HCT116 (cell line): ENCODE results near the gene SPA17. TPM values are rescaled to one million over a fixed set of nuclear protein-coding genes. Genes with fewer than 3 reads are reported as not detected.

Experiments used
- ATAC-seq: fragments of 200-7000 bp; cut with Tn5 transposase; 2 replicates; pipeline ENCODE4 v1.9.1; 2020; ENCODE audit warnings: mild to moderate bottlenecking, moderate library complexity
- BruUV-seq: library from RNA; stranded (reverse); fragments of 400-500 nt; replicated peaks from 2 replicates; lab custom pipeline; 2021; lab: Mats Ljungman, UMichigan
- CTCF ChIA-PET: fragments of 300-600 bp; sonication (Branson Sonifier 250); formaldehyde crosslinking; loops from one replicate; lab custom pipeline; 2021; ENCODE audit warnings: antibody characterized with exemption; lab: Charles Lee
- POLR2A ChIA-PET: fragments of 300-600, 350-600 bp; sonication (Branson Sonifier 250); formaldehyde crosslinking; loops from one replicate; lab custom pipeline; 2021; ENCODE audit warnings: antibody characterized with exemption; lab: Charles Lee
- RAD21 ChIA-PET, 2 experiments: fragments of 300-600 bp; sonication (Branson Sonifier 250); formaldehyde crosslinking; loops; one replicate each; lab custom pipeline; 2023; ENCODE audit warnings: low total read pairs in 2 of 2; ENCODE audit not compliant: uncharacterized antibody in 2 of 2, unreplicated experiment in 2 of 2, low non-redundant PET in 1 of 2; lab: Charles Lee
- DNase-seq: peaks from one replicate; pipeline ENCODE4 v3.0.0-alpha.2; 2010; ENCODE audit warnings: low read depth, low spot score
- H2AFZ ChIP-seq: fragments of 200-600 bp; shearing (Covaris generic), sonication (generic); 2 replicates; pipeline ENCODE4 v1.6.1; 2017; ENCODE audit warnings: low read depth, mixed run types, mixed read lengths, antibody characterized with exemption, low read length; ENCODE audit not compliant: poor library complexity, severe bottlenecking
- H3K27ac ChIP-seq: 2 replicates; pipeline ENCODE4 v1.5.1; 2012; ENCODE audit warnings: low read depth, low read length
- H3K27me3 ChIP-seq: fragments of 200-600 bp; sonication (generic); 2 replicates; pipeline ENCODE4 v1.6.1; 2016; ENCODE audit warnings: mixed run types, low read length, mixed read lengths; ENCODE audit not compliant: insufficient read depth
- H3K36me3 ChIP-seq, 2 experiments: fragments of 200-500 bp in 1 of 2; fragments of 200-600 bp in 1 of 2; sonication (Bioruptor generic) in 1 of 2; sonication (generic) in 1 of 2; 2 replicates each; pipeline versions ENCODE4 v1.5.1 to v1.6.1; 2014 to 2016; ENCODE audit warnings: low read length in 2 of 2, inconsistent platforms in 1 of 2, mixed read lengths in 1 of 2, mixed run types in 1 of 2; ENCODE audit not compliant: insufficient read depth in 2 of 2, control insufficient read depth in 1 of 2
- H3K4me1 ChIP-seq, 2 experiments: fragments of 200-600 bp in 1 of 2; sonication (generic) in 1 of 2; 2 replicates each; pipeline versions ENCODE4 v1.5.1 to v1.6.1; 2012 to 2017; ENCODE audit warnings: low read length in 2 of 2, inconsistent platforms in 1 of 2, mild to moderate bottlenecking in 1 of 2, mixed read lengths in 1 of 2, mixed run types in 1 of 2, moderate library complexity in 1 of 2; ENCODE audit not compliant: insufficient read depth in 2 of 2, control insufficient read depth in 1 of 2
- H3K4me2 ChIP-seq: fragments of 200-600 bp; sonication (generic); 2 replicates; pipeline ENCODE4 v1.6.1; 2017; ENCODE audit warnings: mixed run types, low read length, mixed read lengths
- H3K4me3 ChIP-seq, 2 experiments: fragments of 200-600 bp in 1 of 2; sonication (generic) in 1 of 2; replicated peaks in 1 of 2; 2 replicates each; pipeline ENCODE4 v1.5.1; 2011 to 2016; ENCODE audit warnings: low read length in 2 of 2, control low read depth in 1 of 2, low read depth in 1 of 2, mild to moderate bottlenecking in 1 of 2, mixed read lengths in 1 of 2, mixed run types in 1 of 2
- H3K79me2 ChIP-seq: fragments of 200-600 bp; sonication (generic); 2 replicates; pipeline ENCODE4 v1.6.1; 2017; ENCODE audit warnings: mild to moderate bottlenecking, mixed run types, low read length, moderate library complexity, mixed read lengths; ENCODE audit not compliant: insufficient read depth
- H3K9ac ChIP-seq: fragments of 200-600 bp; sonication (generic); 2 replicates; pipeline ENCODE4 v1.6.1; 2016; ENCODE audit warnings: low read length, mixed read lengths
- H3K9me2 ChIP-seq: fragments of 200-600 bp; sonication (generic), shearing (Covaris generic); 2 replicates; pipeline ENCODE4 v1.6.1; 2017; ENCODE audit warnings: mixed run types, mild to moderate bottlenecking, moderate library complexity; ENCODE audit not compliant: insufficient read depth
- H3K9me3 ChIP-seq, 2 experiments: fragments of 200-500 bp in 1 of 2; fragments of 200-600 bp in 1 of 2; sonication (Bioruptor generic) in 1 of 2; sonication (generic) in 1 of 2; 2 replicates each; pipeline ENCODE4 v1.6.1; 2014 to 2017; ENCODE audit warnings: low read length in 2 of 2, mixed read lengths in 2 of 2, inconsistent platforms in 1 of 2, low read depth in 1 of 2, mild to moderate bottlenecking in 1 of 2, mixed run types in 1 of 2, moderate library complexity in 1 of 2; ENCODE audit not compliant: control insufficient read depth in 1 of 2, insufficient read depth in 1 of 2
- H4K20me1 ChIP-seq: fragments of 200-600 bp; sonication (generic), shearing (Covaris generic); 2 replicates; pipeline ENCODE4 v1.6.1; 2017; ENCODE audit warnings: mixed run types, mild to moderate bottlenecking, moderate library complexity; ENCODE audit not compliant: insufficient read depth
- ELF1 ChIP-seq: IDR thresholded peaks from 2 replicates; pipeline ENCODE4 v1.6.1; 2012; ENCODE audit warnings: low read depth, borderline replicate concordance
- POLR2AphosphoS5 ChIP-seq: IDR thresholded peaks from 2 replicates; pipeline ENCODE4 v1.6.1; 2011; ENCODE audit warnings: mild to moderate bottlenecking, low read depth, low read length, moderate library complexity
- YY1 ChIP-seq: IDR thresholded peaks from 2 replicates; pipeline ENCODE4 v1.6.1; 2011; ENCODE audit warnings: low read length, low read depth, moderate library complexity, mild to moderate bottlenecking; ENCODE audit not compliant: insufficient replicate concordance; ENCODE audit errors: extremely low read depth
- intact Hi-C: fragments of 100-400 bp; cut with micrococcal nuclease; formaldehyde crosslinking; loops from 2 replicates; pipeline ENCODE4 v1.10.0; 2022
- total RNA-seq: library from RNA; stranded (reverse); gene quantifications from one replicate; pipeline ENCODE4 v1.2.1, GENCODE V29; 2021; ENCODE audit not compliant: unreplicated experiment
- TF ChIP-seq, protein P1 (sequence below), 3 experiments: fragments of 200-600 bp in 1 of 3; sonication (generic) in 1 of 3; IDR thresholded peaks in 2 of 3; conservative IDR thresholded peaks in 1 of 3; 2 replicates each; pipeline ENCODE4 v1.5.1; 2012 to 2017; ENCODE audit warnings: low read depth in 2 of 3, low read length in 2 of 3, antibody characterized with exemption in 1 of 3, borderline replicate concordance in 1 of 3, control low read depth in 1 of 3, mild to moderate bottlenecking in 1 of 3, mixed read lengths in 1 of 3, mixed run types in 1 of 3, moderate library complexity in 1 of 3; ENCODE audit not compliant: insufficient read depth in 1 of 3

SPA17 gene
- total RNA-seq, 1 experiment from 2014 or later = 12.9 TPM

DNA sequence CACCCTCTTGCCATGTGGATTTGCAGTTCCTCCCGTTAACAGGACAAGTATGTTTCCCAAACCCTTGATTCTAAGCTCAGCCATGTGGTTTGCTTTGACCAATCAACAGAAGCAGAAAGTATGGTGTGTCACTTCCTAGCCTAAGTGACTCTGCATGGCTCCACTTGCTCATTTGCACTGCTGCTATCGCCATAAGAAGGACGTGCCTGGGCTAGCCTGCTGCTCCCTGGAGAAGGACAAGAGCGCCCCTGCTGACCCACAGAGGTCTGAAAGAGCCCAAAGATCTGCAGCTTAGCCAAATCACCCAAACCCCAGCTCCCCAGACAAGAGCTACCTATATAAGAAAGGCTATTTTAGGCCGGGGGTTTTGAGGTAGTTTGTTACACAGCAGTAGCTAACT, 33.0 kb upstream of the SPA17 start:
- TF ChIP-seq YY1 (no peak), ELF1 (no peak)
- TF ChIP-seq, protein P1, sequence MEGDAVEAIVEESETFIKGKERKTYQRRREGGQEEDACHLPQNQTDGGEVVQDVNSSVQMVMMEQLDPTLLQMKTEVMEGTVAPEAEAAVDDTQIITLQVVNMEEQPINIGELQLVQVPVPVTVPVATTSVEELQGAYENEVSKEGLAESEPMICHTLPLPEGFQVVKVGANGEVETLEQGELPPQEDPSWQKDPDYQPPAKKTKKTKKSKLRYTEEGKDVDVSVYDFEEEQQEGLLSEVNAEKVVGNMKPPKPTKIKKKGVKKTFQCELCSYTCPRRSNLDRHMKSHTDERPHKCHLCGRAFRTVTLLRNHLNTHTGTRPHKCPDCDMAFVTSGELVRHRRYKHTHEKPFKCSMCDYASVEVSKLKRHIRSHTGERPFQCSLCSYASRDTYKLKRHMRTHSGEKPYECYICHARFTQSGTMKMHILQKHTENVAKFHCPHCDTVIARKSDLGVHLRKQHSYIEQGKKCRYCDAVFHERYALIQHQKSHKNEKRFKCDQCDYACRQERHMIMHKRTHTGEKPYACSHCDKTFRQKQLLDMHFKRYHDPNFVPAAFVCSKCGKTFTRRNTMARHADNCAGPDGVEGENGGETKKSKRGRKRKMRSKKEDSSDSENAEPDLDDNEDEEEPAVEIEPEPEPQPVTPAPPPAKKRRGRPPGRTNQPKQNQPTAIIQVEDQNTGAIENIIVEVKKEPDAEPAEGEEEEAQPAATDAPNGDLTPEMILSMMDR (IDR thresholded peaks at IDR 0.05 in 2 of 3, conservative IDR thresholded peaks at IDR 0.05 in 1 of 3; ENCODE audit: borderline replicate concordance in 1 of 3, insufficient read depth in 1 of 3, low read depth in 2 of 3, low read length in 2 of 3) = no peak
- TF ChIP-seq, all 23 proteins: peak for 0
- Histone ChIP-seq H3K4me1 (peaks cover 0 to 7% of the 10 kb centered on the region in 2 experiments; a peak in 2 of 4 replicates), H3K9me2 (no peaks in the 10 kb centered on the region), H3K27ac (no peak overlapping the region), H3K27me3 (no peaks in the 10 kb centered on the region), H4K20me1 (no peaks in the 10 kb centered on the region), H3K4me2 (no peak overlapping the region), H3K9me3 (peaks cover 0 to 9% of the 10 kb centered on the region in 2 experiments; a peak in 1 of 4 replicates), H3K9ac (no peak overlapping the region), H3K4me3 (no peak overlapping the region), H3K79me2 (no peaks in the 10 kb centered on the region), H2AFZ (no peak overlapping the region), H3K36me3 (peaks cover 0 to 13% of the 10 kb centered on the region in 2 experiments; a peak in 2 of 4 replicates)
- ChIA-PET RAD21 (no interaction called here), POLR2A (no interaction called here), CTCF (interaction anchor here (1.0 to 2.2 kb wide), 2 partner anchors 28 to 153 kb away, joined by 3 to 5 read pairs; no protein-coding TSS in a partner anchor)
- ATAC-seq (no peak), DNase-seq (no peak)
- BruUV-seq = no TSS peak
- intact Hi-C loops = no loop called here

DNA sequence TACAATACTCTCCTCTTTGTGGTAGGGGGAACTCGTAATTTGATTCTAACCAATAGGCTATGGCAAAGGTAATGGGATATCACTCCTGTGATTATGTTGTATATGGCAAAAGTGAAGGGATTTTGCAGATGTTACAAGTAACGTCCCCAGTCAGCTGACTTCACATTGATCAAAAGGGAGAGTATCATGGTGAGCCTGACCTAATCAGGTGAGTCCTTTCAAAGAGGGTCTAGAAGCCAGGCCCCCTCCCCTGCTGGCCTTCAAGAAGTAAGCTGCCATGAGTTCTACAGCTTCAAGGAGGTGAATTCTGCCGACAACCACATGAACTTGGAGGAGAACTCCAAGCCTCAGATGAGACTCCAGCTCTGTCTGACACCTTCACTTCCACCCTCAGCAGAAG, 31.1 kb upstream of the SPA17 start:
- ChIA-PET RAD21 (no interaction called here), POLR2A (no interaction called here), CTCF (interaction anchor here (1.6 kb wide), 1 partner anchor 10 kb away, joined by 6 read pairs; no protein-coding TSS in a partner anchor)
- intact Hi-C loops = no loop called here
- Histone ChIP-seq H3K4me2 (no peak overlapping the region), H3K27me3 (no peaks in the 10 kb centered on the region), H3K79me2 (no peaks in the 10 kb centered on the region), H3K4me1 (peaks cover 0 to 7% of the 10 kb centered on the region in 2 experiments; a peak in 2 of 4 replicates), H3K27ac (no peak overlapping the region), H3K9ac (no peak overlapping the region), H3K36me3 (peaks cover 0 to 9% of the 10 kb centered on the region in 2 experiments; a peak in 2 of 4 replicates), H3K9me3 (peaks cover 0 to 9% of the 10 kb centered on the region in 2 experiments; a peak in 1 of 4 replicates), H2AFZ (no peak overlapping the region), H3K4me3 (no peak overlapping the region), H4K20me1 (no peaks in the 10 kb centered on the region), H3K9me2 (no peaks in the 10 kb centered on the region)
- ATAC-seq (no peak), DNase-seq (no peak)
- TF ChIP-seq POLR2AphosphoS5 = no peak
- BruUV-seq = no TSS peak
